ENCODE data around the gene HPN.

DNA sequence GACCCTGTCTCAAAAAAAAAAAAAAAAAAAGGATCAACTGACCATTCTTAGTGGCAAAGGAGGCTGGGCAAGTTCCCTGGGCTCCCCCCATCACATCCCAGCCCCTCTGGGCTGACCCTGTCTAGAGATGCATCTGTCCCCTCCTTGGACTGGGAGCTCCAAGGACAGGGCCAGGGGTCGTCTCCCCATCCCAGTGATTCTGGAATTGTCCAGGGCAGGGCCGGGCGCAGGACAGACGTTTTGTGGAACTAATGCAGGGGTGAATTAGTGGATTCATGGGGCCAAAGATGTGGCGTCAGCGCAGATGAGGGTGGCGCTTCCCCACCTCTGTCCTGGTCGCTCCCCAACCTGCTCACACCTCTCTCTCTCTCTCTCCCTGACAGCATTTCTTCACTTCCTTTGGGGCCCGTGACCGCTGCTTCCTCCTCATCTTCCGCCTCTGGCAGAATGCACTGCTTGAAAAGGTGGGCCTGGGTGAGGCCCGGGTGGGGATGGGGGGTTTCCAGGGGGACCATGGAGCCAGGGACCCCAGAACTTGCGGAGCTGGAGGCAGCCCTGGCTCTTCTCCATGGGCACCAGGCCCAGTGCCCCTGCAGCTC is 30.3 kb upstream of the HPN start:
- TF ChIP-seq, protein P1, sequence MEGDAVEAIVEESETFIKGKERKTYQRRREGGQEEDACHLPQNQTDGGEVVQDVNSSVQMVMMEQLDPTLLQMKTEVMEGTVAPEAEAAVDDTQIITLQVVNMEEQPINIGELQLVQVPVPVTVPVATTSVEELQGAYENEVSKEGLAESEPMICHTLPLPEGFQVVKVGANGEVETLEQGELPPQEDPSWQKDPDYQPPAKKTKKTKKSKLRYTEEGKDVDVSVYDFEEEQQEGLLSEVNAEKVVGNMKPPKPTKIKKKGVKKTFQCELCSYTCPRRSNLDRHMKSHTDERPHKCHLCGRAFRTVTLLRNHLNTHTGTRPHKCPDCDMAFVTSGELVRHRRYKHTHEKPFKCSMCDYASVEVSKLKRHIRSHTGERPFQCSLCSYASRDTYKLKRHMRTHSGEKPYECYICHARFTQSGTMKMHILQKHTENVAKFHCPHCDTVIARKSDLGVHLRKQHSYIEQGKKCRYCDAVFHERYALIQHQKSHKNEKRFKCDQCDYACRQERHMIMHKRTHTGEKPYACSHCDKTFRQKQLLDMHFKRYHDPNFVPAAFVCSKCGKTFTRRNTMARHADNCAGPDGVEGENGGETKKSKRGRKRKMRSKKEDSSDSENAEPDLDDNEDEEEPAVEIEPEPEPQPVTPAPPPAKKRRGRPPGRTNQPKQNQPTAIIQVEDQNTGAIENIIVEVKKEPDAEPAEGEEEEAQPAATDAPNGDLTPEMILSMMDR (IDR thresholded peaks at IDR 0.05) = no peak
- TF ChIP-seq EP300 (IDR thresholded peaks at IDR 0.05) = no peak
